DOHH2 (cell line): ENCODE data around the gene SPOPL.

Experiments used
- H3F3A ChIP-seq: fragments of 200-600 bp; sonication (generic), shearing (Covaris generic); 2 replicates; pipeline ENCODE4 v1.6.0; 2016; ENCODE audit warnings: antibody characterized with exemption, mild to moderate bottlenecking; ENCODE audit not compliant: control insufficient read depth, insufficient read depth
- H3K27ac ChIP-seq: fragments of 200-600 bp; sonication (generic); 2 replicates; pipeline ENCODE4 v1.5.1; 2014; ENCODE audit warnings: low read depth, mild to moderate bottlenecking, low read length, moderate library complexity
- H3K27me3 ChIP-seq: fragments of 200-600 bp; sonication (generic); 2 replicates; pipeline ENCODE4 v1.6.1; 2014; ENCODE audit warnings: mild to moderate bottlenecking, low read length, mixed read lengths; ENCODE audit not compliant: control insufficient read depth
- H3K36me3 ChIP-seq: fragments of 200-600 bp; sonication (generic); 2 replicates; pipeline ENCODE4 v1.6.1; 2014; ENCODE audit warnings: mild to moderate bottlenecking, low read length, moderate library complexity, mixed read lengths; ENCODE audit not compliant: control insufficient read depth
- H3K4me1 ChIP-seq: fragments of 200-600 bp; sonication (generic); 2 replicates; pipeline ENCODE4 v1.6.1; 2014; ENCODE audit warnings: mild to moderate bottlenecking, low read length, mixed read lengths; ENCODE audit not compliant: control insufficient read depth
- H3K4me2 ChIP-seq: fragments of 200-600 bp; sonication (generic); 2 replicates; pipeline ENCODE4 v1.6.0; 2014; ENCODE audit warnings: mild to moderate bottlenecking, low read length, moderate library complexity
- H3K4me3 ChIP-seq: fragments of 200-600 bp; sonication (generic); 2 replicates; pipeline ENCODE4 v1.5.1; 2014; ENCODE audit warnings: mild to moderate bottlenecking, low read length, mixed read lengths
- H3K79me2 ChIP-seq: fragments of 200-600 bp; sonication (generic); 2 replicates; pipeline ENCODE4 v1.6.1; 2014; ENCODE audit warnings: mild to moderate bottlenecking, low read length, mixed read lengths; ENCODE audit not compliant: control insufficient read depth
- H3K9me2 ChIP-seq: fragments of 200-600 bp; sonication (generic); replicated peaks from 2 replicates; pipeline ENCODE4 v1.6.1; 2014; ENCODE audit warnings: mild to moderate bottlenecking, low read length, mixed read lengths; ENCODE audit not compliant: control insufficient read depth
- H3K9me3 ChIP-seq: fragments of 200-600 bp; sonication (generic); 2 replicates; pipeline ENCODE4 v1.6.1; 2014; ENCODE audit warnings: antibody characterized with exemption, low read length, mixed read lengths; ENCODE audit not compliant: control insufficient read depth, insufficient read depth
- H4K20me1 ChIP-seq: fragments of 200-600 bp; sonication (generic); 2 replicates; pipeline ENCODE4 v1.6.0; 2014; ENCODE audit warnings: low read depth, mild to moderate bottlenecking, antibody characterized with exemption, low read length, moderate library complexity; ENCODE audit not compliant: control insufficient read depth, insufficient read depth
- EZH2phosphoT487 ChIP-seq: fragments of 200-600 bp; sonication (generic); IDR thresholded peaks from 2 replicates; pipeline ENCODE4 v1.6.1; 2017; ENCODE audit warnings: borderline replicate concordance, mild to moderate bottlenecking, antibody characterized with exemption, low read length, moderate library complexity, mixed read lengths
- TF ChIP-seq, protein P1 (sequence below): fragments of 200-600 bp; sonication (generic); IDR thresholded peaks from one replicate; pipeline ENCODE4 v1.5.1; 2014; ENCODE audit warnings: antibody characterized with exemption, mild to moderate bottlenecking, low read depth, low read length; ENCODE audit not compliant: poor library complexity, severe bottlenecking

SPOPL gene

DNA sequence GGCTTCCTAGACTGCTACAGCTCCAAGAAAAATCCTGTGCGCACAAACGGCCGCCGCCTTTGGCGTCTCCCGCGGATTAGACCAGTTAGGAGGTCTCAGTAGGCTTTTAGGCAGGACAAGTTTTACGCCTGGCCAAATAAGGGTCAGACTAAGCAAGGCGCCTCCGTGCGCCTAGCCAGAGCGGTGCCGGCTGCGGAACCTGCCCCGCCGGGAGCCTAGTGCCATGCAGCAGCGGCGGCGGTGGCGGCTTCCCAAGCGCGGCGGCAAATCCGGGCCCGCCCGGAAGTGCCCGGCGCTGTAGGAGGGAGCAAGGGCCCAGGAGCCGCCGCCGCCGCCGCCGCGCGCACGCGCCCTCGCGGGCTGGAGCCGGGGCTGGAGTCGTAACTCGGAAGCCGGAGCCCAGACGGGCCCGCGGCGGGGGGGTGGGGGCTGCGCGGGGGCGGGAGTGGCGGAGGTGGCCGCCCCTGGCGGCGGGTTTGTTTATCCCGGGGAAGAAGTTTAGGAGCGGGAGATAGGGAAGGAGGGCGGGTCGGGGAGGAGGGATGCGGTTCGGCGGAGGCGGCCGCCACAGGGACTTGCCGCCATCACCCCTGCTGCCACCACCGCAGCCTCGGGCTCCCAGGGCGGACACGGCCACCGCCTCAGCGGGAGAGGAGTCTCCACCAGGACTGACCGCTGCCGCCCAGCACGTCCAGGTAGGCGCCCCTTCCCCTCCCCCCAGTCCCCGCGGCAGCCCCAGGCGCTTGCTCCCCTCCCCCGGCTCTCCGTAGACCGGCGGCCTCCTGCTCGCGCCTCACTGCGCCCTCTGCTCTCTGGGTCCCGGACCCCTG lies at the start of gene SPOPL:
SPOPL (plus strand) TSS at position 346 of the 830 bp plus-strand sequence. CDS start 48,447 bp downstream, outside the sequence.
- H3K9me2 ChIP-seq: no peaks in the 10 kb centered on the region
- H3K4me1 ChIP-seq: peaks cover 38% of the 10 kb centered on the region
- TF ChIP-seq, protein P1, sequence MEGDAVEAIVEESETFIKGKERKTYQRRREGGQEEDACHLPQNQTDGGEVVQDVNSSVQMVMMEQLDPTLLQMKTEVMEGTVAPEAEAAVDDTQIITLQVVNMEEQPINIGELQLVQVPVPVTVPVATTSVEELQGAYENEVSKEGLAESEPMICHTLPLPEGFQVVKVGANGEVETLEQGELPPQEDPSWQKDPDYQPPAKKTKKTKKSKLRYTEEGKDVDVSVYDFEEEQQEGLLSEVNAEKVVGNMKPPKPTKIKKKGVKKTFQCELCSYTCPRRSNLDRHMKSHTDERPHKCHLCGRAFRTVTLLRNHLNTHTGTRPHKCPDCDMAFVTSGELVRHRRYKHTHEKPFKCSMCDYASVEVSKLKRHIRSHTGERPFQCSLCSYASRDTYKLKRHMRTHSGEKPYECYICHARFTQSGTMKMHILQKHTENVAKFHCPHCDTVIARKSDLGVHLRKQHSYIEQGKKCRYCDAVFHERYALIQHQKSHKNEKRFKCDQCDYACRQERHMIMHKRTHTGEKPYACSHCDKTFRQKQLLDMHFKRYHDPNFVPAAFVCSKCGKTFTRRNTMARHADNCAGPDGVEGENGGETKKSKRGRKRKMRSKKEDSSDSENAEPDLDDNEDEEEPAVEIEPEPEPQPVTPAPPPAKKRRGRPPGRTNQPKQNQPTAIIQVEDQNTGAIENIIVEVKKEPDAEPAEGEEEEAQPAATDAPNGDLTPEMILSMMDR: no peak
- TF ChIP-seq EZH2phosphoT487: no peak
- no peaks in the 10 kb centered on the region for H3K9me3 ChIP-seq
- H3K27me3 ChIP-seq: no peaks in the 10 kb centered on the region
- no peaks in the 10 kb centered on the region for H4K20me1 ChIP-seq
- peaks cover 11% of the 10 kb centered on the region for H3K36me3 ChIP-seq
- H3K27ac ChIP-seq: peak within 1 kb of the TSS; percentile 87
- H3F3A ChIP-seq: peaks cover 19% of the 10 kb centered on the region
- peaks cover 54% of the 10 kb centered on the region for H3K79me2 ChIP-seq
- peak within 1 kb of the TSS; percentile 81 for H3K4me2 ChIP-seq
- H3K4me3 ChIP-seq: peak within 1 kb of the TSS; percentile 97

DNA sequence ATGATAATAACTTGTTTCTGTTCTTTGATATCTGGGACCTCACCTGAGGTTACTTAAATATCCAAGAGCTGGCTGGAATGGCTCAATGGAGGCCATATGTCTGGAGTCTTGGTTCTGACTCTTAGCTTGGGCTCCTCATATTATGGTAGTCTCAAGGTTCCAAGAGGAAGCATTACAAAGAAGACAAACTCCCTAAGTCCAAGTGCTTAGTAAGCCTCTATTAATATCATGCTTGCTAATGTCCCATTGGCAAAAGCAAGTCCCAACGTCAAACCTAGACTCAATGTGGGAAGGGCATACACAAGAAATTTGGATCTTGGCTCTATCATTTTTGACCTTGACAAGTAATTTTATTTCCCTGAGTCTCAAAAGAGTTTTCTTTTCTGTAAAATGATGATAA lies 49.2 kb upstream of the SPOPL start:
- Histone ChIP-seq H3K4me1 (no peaks in the 10 kb centered on the region), H3K27ac (no peak overlapping the region), H3K79me2 (no peaks in the 10 kb centered on the region), H3K4me2 (no peak overlapping the region), H3F3A (no peaks in the 10 kb centered on the region), H3K9me3 (no peaks in the 10 kb centered on the region), H3K4me3 (no peak overlapping the region), H3K36me3 (no peaks in the 10 kb centered on the region), H3K9me2 (no peaks in the 10 kb centered on the region), H4K20me1 (no peaks in the 10 kb centered on the region), H3K27me3 (no peaks in the 10 kb centered on the region)
- TF ChIP-seq, protein P1: no peak
- TF ChIP-seq EZH2phosphoT487: no peak

DNA sequence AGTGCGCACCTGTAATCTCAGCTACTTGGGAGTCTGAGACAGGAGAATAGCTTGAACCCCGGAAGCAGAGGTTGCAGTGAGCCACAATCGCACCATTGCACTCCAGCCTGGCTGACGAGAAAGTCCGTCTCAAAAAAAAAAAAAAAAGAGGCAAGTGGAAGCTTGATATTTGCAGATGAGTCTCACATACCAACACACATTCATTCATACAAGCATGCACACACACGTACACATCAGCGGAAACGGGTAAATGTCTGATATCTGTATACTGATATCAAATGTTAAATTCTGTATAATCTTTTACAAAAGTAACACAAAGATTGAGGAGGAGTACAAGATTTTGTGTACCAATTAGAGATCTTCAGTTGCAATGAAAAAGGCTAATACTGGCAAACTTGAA lies 47.8 kb upstream of the SPOPL start:
- Histone ChIP-seq H3K36me3 (no peaks in the 10 kb centered on the region), H3K9me3 (no peaks in the 10 kb centered on the region), H3K4me1 (no peaks in the 10 kb centered on the region), H3F3A (no peaks in the 10 kb centered on the region), H3K27me3 (no peaks in the 10 kb centered on the region), H4K20me1 (no peaks in the 10 kb centered on the region), H3K4me2 (no peak overlapping the region), H3K4me3 (no peak overlapping the region), H3K79me2 (no peaks in the 10 kb centered on the region), H3K27ac (no peak overlapping the region), H3K9me2 (no peaks in the 10 kb centered on the region)
- TF ChIP-seq EZH2phosphoT487: no peak
- TF ChIP-seq, protein P1: no peak
